Measurements from ENCODE around the gene NLGN1.

The NLGN1 gene

GRCh38 chr3:173440514-173440913 is 43.0 kb downstream of the NLGN1 start:
- no peak for TF ChIP-seq POLR2AphosphoS5 (IDR thresholded peaks at IDR 0.05; ENCODE audit: low read depth, low read length)
- TF ChIP-seq, protein P1, sequence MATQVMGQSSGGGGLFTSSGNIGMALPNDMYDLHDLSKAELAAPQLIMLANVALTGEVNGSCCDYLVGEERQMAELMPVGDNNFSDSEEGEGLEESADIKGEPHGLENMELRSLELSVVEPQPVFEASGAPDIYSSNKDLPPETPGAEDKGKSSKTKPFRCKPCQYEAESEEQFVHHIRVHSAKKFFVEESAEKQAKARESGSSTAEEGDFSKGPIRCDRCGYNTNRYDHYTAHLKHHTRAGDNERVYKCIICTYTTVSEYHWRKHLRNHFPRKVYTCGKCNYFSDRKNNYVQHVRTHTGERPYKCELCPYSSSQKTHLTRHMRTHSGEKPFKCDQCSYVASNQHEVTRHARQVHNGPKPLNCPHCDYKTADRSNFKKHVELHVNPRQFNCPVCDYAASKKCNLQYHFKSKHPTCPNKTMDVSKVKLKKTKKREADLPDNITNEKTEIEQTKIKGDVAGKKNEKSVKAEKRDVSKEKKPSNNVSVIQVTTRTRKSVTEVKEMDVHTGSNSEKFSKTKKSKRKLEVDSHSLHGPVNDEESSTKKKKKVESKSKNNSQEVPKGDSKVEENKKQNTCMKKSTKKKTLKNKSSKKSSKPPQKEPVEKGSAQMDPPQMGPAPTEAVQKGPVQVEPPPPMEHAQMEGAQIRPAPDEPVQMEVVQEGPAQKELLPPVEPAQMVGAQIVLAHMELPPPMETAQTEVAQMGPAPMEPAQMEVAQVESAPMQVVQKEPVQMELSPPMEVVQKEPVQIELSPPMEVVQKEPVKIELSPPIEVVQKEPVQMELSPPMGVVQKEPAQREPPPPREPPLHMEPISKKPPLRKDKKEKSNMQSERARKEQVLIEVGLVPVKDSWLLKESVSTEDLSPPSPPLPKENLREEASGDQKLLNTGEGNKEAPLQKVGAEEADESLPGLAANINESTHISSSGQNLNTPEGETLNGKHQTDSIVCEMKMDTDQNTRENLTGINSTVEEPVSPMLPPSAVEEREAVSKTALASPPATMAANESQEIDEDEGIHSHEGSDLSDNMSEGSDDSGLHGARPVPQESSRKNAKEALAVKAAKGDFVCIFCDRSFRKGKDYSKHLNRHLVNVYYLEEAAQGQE (IDR thresholded peaks at IDR 0.05; ENCODE audit: insufficient read depth in 1 of 2, low read depth in 2 of 2, low read length in 2 of 2) = no peak
- TF ChIP-seq SIN3A (IDR thresholded peaks at IDR 0.05; ENCODE audit: borderline replicate concordance, insufficient read depth, low read length) = no peak
- no peak for TF ChIP-seq FOXP2 (optimal IDR thresholded peaks at IDR 0.05; ENCODE audit: borderline replicate concordance, extremely low read depth, extremely low read length, insufficient read depth)
- no peak for TF ChIP-seq TAF1 (IDR thresholded peaks at IDR 0.05; ENCODE audit: borderline replicate concordance, insufficient read depth, low read length)

GRCh38 chr3:173463250-173463649 is 65.7 kb downstream of the NLGN1 start:
- TF ChIP-seq SIN3A (IDR thresholded peaks at IDR 0.05; ENCODE audit: borderline replicate concordance, insufficient read depth, low read length) = no peak
- TF ChIP-seq POLR2AphosphoS5 (IDR thresholded peaks at IDR 0.05; ENCODE audit: low read depth, low read length) = no peak

DNA sequence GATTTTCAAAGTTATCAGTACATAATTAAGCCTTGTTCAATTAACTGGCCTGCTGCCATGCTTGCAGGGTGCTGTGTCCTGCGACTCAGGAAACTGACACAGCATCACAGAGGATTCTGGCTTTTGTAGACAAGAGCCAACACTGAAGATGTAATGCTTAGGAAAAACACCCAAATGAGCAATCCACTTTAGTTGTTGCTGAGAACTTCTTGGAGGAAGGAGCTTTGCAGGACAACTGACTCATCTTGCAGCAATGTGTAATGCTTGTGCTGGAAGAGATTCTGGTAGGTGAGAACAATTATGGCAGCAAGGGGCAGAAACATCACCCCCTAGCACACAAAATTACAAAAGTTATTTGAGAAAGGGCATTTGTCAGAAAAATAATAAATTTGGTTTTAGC is 67.6 kb downstream of the NLGN1 start:
- TF ChIP-seq TAF1 (IDR thresholded peaks at IDR 0.05; ENCODE audit: borderline replicate concordance, insufficient read depth, low read length) = no peak
- no peak for TF ChIP-seq SIN3A (IDR thresholded peaks at IDR 0.05; ENCODE audit: borderline replicate concordance, insufficient read depth, low read length)
- TF ChIP-seq FOXP2 (optimal IDR thresholded peaks at IDR 0.05; ENCODE audit: borderline replicate concordance, extremely low read depth, extremely low read length, insufficient read depth) = no peak
- TF ChIP-seq POLR2AphosphoS5 (IDR thresholded peaks at IDR 0.05; ENCODE audit: low read depth, low read length) = no peak
- TF ChIP-seq, protein P1 (IDR thresholded peaks at IDR 0.05; ENCODE audit: insufficient read depth in 1 of 2, low read depth in 2 of 2, low read length in 2 of 2) = no peak

- TF ChIP-seq POLR2AphosphoS5 (IDR thresholded peaks at IDR 0.05; ENCODE audit: low read depth, low read length) (no peak), FOXP2 (optimal IDR thresholded peaks at IDR 0.05; ENCODE audit: borderline replicate concordance, extremely low read depth, extremely low read length, insufficient read depth) (no peak), SIN3A (IDR thresholded peaks at IDR 0.05; ENCODE audit: borderline replicate concordance, insufficient read depth, low read length) (no peak), TAF1 (IDR thresholded peaks at IDR 0.05; ENCODE audit: borderline replicate concordance, insufficient read depth, low read length) (no peak)
- TF ChIP-seq, protein P1 (IDR thresholded peaks at IDR 0.05; ENCODE audit: insufficient read depth in 1 of 2, low read depth in 2 of 2, low read length in 2 of 2) = no peak
Measured at GRCh38 chr3:173465898-173466678, 68.5 kb downstream of the NLGN1 start.

DNA sequence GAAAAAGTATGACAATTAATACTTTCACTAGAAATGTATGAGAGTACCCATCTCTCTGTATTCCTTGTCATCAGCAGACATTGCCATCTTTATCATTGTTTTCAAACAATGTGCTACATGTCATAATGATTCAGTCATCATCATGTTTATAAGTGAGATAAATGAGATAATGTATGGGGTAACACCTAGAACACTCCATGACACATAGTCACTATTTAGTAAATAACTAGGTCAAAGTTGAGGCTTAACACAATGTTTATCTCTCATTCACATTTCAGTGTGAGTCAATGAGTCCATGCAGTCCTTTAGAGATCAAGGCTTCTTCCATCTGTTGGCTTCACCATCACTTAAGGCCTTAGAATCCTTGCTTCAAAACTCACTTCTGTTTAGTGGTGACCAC is 70.0 kb downstream of the NLGN1 start:
- TF ChIP-seq, protein P1 (IDR thresholded peaks at IDR 0.05; ENCODE audit: insufficient read depth in 1 of 2, low read depth in 2 of 2, low read length in 2 of 2) = no peak
- TF ChIP-seq SIN3A (IDR thresholded peaks at IDR 0.05; ENCODE audit: borderline replicate concordance, insufficient read depth, low read length) = no peak
- no peak for TF ChIP-seq TAF1 (IDR thresholded peaks at IDR 0.05; ENCODE audit: borderline replicate concordance, insufficient read depth, low read length)
- TF ChIP-seq FOXP2 (optimal IDR thresholded peaks at IDR 0.05; ENCODE audit: borderline replicate concordance, extremely low read depth, extremely low read length, insufficient read depth) = no peak
- no peak for TF ChIP-seq POLR2AphosphoS5 (IDR thresholded peaks at IDR 0.05; ENCODE audit: low read depth, low read length)
